Activated naive CD4-positive, alpha-beta T cell treated with Interleukin-2 at 50 U/mL for 16 hours (primary cell): ENCODE measurements around the gene NCAPD3.
"Not testable (repeated sequence)": the region's sequence is repeated elsewhere in the genome, so short reads cannot be mapped to it uniquely, and the experiment has no call there.

ENCODE experiments used
- DNase-seq: peaks from one replicate; pipeline ENCODE4 v3.0.0-alpha.2; 2020

The NCAPD3 gene

GRCh38 chr11:134223836-134224709, at the start of gene NCAPD3, which contains the start of gene VPS26B:
Gene NCAPD3, minus strand, starts transcription at chr11:134223967. Its CDS starts 41 bp downstream, at chr11:134223926.
Gene VPS26B, plus strand, starts transcription at chr11:134224671. Its CDS starts 452 bp downstream, at chr11:134225123.
- DNase-seq: peak; percentile 96

DNA sequence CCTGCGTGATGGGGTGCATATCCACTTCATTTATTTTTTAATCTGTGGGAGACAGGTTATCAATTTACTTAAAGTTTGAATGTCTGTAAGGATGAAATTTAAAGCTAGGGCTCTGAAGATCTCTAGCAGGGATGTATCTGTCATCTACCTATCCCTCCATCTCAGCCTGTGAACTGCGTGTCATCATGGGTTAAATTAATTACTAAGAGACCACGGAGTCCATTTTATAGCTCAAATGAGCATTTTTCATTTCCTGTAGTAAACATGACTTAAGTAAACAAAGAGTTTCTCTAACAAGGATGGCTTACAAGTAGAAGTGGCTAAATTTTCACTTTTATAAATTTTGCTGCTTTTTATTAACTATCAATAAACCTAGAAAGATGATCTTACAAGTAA, 49.5 kb upstream of the NCAPD3 start:
- DNase-seq: no peak

- no peak for DNase-seq
These were observed 48.9 kb upstream of the NCAPD3 start for GRCh38 chr11:134272381-134273316.

- no peak for DNase-seq
These were observed 48.2 kb upstream of the NCAPD3 start for GRCh38 chr11:134271978-134272377.

GRCh38 chr11:134270250-134270714, 46.5 kb upstream of the NCAPD3 start:
- DNase-seq: peak; percentile 15

GRCh38 chr11:134267966-134268365, 44.2 kb upstream of the NCAPD3 start:
- no peak for DNase-seq

GRCh38 chr11:134267461-134267860, 43.7 kb upstream of the NCAPD3 start:
- no peak for DNase-seq

DNA sequence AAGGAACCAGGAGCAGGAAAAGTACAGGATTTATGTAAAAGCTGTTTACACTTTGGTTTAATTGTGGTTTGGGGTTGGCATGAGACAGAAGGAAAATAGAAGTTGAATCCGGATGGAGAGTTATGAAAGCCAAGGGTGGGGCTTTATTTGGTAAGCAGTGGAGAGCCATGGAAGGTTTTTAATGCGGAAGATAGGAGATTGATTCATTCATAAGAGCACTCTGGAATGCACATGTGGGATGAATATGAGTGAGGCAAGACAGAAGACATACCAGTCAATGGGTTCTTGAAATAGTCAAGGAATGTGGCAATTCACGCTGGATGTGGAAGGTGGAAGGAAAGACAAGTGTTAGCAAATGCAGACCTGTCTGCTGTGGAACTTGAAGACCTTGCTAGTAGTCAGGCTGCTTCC, 43.1 kb upstream of the NCAPD3 start:
- DNase-seq: no peak

- DNase-seq: no peak
These were observed 42.7 kb upstream of the NCAPD3 start for GRCh38 chr11:134266440-134266839.

- DNase-seq: no peak
These were observed 41.4 kb upstream of the NCAPD3 start for GRCh38 chr11:134264966-134265764.

GRCh38 chr11:134261626-134262488, 38.1 kb upstream of the NCAPD3 start:
- peak; percentile 29 for DNase-seq

GRCh38 chr11:134260983-134261382, 37.2 kb upstream of the NCAPD3 start:
- no peak for DNase-seq

DNA sequence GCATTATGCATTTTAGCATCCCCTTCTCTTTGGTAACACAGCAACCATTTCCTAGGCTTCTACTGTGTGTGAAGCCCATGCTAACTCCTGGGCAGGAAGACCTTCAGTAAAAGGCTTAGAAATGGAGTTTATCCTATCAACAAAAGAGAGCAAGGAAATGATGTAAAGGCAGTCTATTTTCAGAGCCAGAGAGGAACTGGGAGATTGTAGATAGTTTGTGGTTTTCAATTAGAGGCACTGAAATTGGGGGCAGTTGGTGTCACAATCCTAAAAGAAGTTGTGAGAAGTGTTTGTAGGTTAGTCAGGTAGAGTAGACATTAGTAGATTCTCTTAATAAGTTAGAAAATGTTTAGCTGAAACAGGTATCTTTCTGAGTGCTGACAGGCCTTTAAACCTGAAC, 36.7 kb upstream of the NCAPD3 start:
- no peak for DNase-seq

DNA sequence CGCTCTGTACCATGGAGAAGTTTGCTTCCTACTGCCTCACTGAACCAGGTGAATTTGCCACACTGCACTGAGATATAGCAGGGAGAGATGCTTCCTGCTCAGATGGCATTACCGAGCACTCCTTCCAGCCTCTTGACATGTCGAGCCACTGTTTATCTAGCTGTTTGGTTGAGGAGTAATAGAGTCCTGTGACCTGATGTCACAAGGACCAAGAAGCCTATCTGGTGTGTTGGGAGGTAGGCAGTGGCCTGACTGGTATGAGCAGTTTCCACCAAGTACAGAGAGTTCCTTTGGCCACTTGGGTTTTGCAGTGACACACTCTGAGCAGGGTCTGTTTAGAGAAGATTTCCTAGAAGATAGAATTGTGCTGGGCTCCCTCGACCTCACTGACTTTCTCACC, 34.8 kb upstream of the NCAPD3 start:
- DNase-seq: no peak

DNA sequence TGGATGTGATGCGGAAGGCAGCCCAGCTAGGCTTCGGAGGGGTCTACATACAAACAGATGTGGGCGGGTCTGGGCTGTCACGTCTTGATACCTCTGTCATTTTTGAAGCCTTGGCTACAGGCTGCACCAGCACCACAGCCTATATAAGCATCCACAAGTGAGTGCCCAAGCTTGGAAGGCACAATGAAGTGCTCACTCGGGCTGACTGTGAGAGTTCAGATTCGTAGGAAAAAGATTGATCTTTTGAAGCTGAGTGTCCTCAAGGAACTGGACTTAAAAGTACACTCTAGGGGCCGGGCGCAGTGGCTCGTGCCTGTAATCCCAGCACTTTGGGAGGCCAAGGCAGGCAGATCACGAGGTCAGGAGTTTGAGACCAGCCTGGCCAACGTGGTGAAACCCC, 33.3 kb upstream of the NCAPD3 start:
- no peak for DNase-seq

DNA sequence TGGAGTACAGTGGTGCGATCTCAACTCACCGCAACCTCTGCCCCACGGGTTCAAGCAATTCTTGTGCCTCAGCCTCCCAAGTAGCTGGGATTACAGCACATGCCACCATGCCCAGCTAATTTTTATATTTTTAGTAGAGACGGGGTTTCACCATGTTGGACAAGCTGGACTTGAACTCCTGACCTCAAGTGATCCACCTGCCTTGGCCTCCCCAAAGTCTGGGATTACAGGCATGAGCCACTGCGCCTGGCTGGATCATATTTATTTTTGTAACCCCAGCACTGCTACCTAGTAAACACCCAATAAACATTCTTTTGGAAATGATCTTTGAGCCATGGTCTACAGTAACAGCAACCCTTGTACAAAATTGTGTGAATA, 31.4 kb upstream of the NCAPD3 start:
- not testable (repeated sequence) for DNase-seq

GRCh38 chr11:134254433-134255183, 30.8 kb upstream of the NCAPD3 start:
- no peak for DNase-seq

GRCh38 chr11:134253188-134253993, 29.6 kb upstream of the NCAPD3 start, which contains the start of the genes ACAD8 and THYN1:
Gene ACAD8, plus strand, starts transcription at chr11:134253568. Its CDS starts 33 bp downstream, at chr11:134253601.
Gene THYN1, minus strand, starts transcription at chr11:134253352. Its CDS starts 470 bp downstream, at chr11:134252882.
- DNase-seq: peak; percentile 96

GRCh38 chr11:134252346-134253187, 28.8 kb upstream of the NCAPD3 start:
- DNase-seq: peak; percentile 41
